Stimulated activated CD8-positive, alpha-beta memory T cell treated with anti-CD3 and anti-CD28 coated beads, Interleukin-15, amount 100 ng/mL, for 4 hours (primary cell): ENCODE data around the gene ACKR3.
A peak's percentile ranks its signal among the peaks of the same experiment; 100 is the strongest.

Experiments used
- DNase-seq, 2 donors: peaks; one replicate each; pipeline ENCODE4 v3.0.0-alpha.2; 2020; ENCODE audit warnings: low read depth in 2 of 2

The ACKR3 gene

GRCh38 chr2:236569573-236569973, at the start of gene ACKR3:
ACKR3 (plus strand) TSS chr2:236569825; CDS start chr2:236580466, 10,641 bp downstream.
- peak; percentile 48 to 57 for DNase-seq

GRCh38 chr2:236521556-236521955, 48.1 kb upstream of the ACKR3 start:
- DNase-seq = no peak

- DNase-seq = no peak
These were observed 46.4 kb upstream of the ACKR3 start for GRCh38 chr2:236523249-236523648.

- DNase-seq = no peak
These were observed 44.1 kb upstream of the ACKR3 start for GRCh38 chr2:236525411-236525997.

- DNase-seq = no peak
These were observed 43.0 kb upstream of the ACKR3 start for GRCh38 chr2:236526455-236527158.

- DNase-seq = no peak
These were observed 42.4 kb upstream of the ACKR3 start for GRCh38 chr2:236527159-236527630.

GRCh38 chr2:236529606-236530005, 40.0 kb upstream of the ACKR3 start:
- no peak for DNase-seq

GRCh38 chr2:236530512-236530911, 39.1 kb upstream of the ACKR3 start:
- DNase-seq = no peak

- no peak for DNase-seq
These were observed 38.4 kb upstream of the ACKR3 start for GRCh38 chr2:236531195-236531594.

- no peak for DNase-seq
These were observed 37.6 kb upstream of the ACKR3 start for GRCh38 chr2:236531996-236532395.

- DNase-seq = no peak
These were observed 36.3 kb upstream of the ACKR3 start for GRCh38 chr2:236533343-236533742.

GRCh38 chr2:236535024-236535423, 34.6 kb upstream of the ACKR3 start:
- no peak for DNase-seq

- DNase-seq = no peak
These were observed 32.8 kb upstream of the ACKR3 start for GRCh38 chr2:236536727-236537398.

GRCh38 chr2:236538242-236538641, 31.4 kb upstream of the ACKR3 start:
- DNase-seq = no peak

GRCh38 chr2:236541008-236541562, 28.5 kb upstream of the ACKR3 start:
- no peak for DNase-seq

GRCh38 chr2:236544362-236544761, 25.3 kb upstream of the ACKR3 start:
- no peak for DNase-seq

- no peak for DNase-seq
These were observed 24.4 kb upstream of the ACKR3 start for GRCh38 chr2:236545248-236545658.

GRCh38 chr2:236545814-236546480, 23.7 kb upstream of the ACKR3 start:
- no peak for DNase-seq

GRCh38 chr2:236546561-236547002, 23.0 kb upstream of the ACKR3 start:
- no peak for DNase-seq

- no peak for DNase-seq
These were observed 21.9 kb upstream of the ACKR3 start for GRCh38 chr2:236547725-236548124.

GRCh38 chr2:236548179-236548921, 21.3 kb upstream of the ACKR3 start:
- DNase-seq = no peak
